LHCN-M2 (cell line): ENCODE data around the gene NECAB3. TPM values are rescaled to one million over a fixed set of nuclear protein-coding genes. Genes with fewer than 3 reads are reported as not detected.
"Not testable (repeated sequence)": the region's sequence is repeated elsewhere in the genome, so short reads cannot be mapped to it uniquely, and the experiment has no call there.

ENCODE experiments used
- DNase-seq: peaks from one replicate; pipeline ENCODE4 v3.0.0-alpha.2; 2012; ENCODE audit warnings: low read depth
- polyA plus RNA-seq: library from polyadenylated mRNA; unstranded; fragments of >200 nt; gene quantifications from one replicate; pipeline ENCODE4 v1.2.1, GENCODE V29; 2012; ENCODE audit warnings: missing spikeins
- total RNA-seq: library from RNA; depleted of rRNA; stranded (reverse); fragments of >200 nt; gene quantifications from 2 replicates; pipeline ENCODE4 v1.2.3, GENCODE V29; 2014; rRNA removed

NECAB3 gene
- 43.4 and 47.5 TPM in 2 replicates for total RNA-seq
- polyA plus RNA-seq = 19.7 TPM

- DNase-seq = peak; percentile 53
Observed at GRCh38 chr20:33674294-33675135, at the start of gene NECAB3. NECAB3 (minus strand) TSS chr20:33674428; CDS start chr20:33674352, 76 bp downstream.

GRCh38 chr20:33721391-33722140 is 47.3 kb upstream of the NECAB3 start:
- no peak for DNase-seq

- DNase-seq = peak; percentile 99
Observed at GRCh38 chr20:33719989-33720709, 45.9 kb upstream of the NECAB3 start, which contains the start of gene PXMP4. PXMP4 (minus strand) TSS chr20:33720310; CDS start chr20:33720207, 103 bp downstream.

- DNase-seq = no peak
Observed at GRCh38 chr20:33719277-33719988, 45.2 kb upstream of the NECAB3 start.

GRCh38 chr20:33716498-33716897 is 42.3 kb upstream of the NECAB3 start:
- DNase-seq = no peak

GRCh38 chr20:33713865-33714367 is 39.7 kb upstream of the NECAB3 start:
- DNase-seq = no peak

- no peak for DNase-seq
Observed at GRCh38 chr20:33711446-33711738, 37.2 kb upstream of the NECAB3 start.

GRCh38 chr20:33710681-33711445 is 36.6 kb upstream of the NECAB3 start:
- DNase-seq = no peak

- no peak for DNase-seq
Observed at GRCh38 chr20:33709905-33710541, 35.8 kb upstream of the NECAB3 start.

GRCh38 chr20:33709398-33709797 is 35.2 kb upstream of the NECAB3 start:
- no peak for DNase-seq

GRCh38 chr20:33707668-33708067 is 33.4 kb upstream of the NECAB3 start:
- DNase-seq = no peak

- peak; percentile 41 for DNase-seq
Observed at GRCh38 chr20:33704197-33704924, 30.1 kb upstream of the NECAB3 start.

GRCh38 chr20:33703498-33704137 is 29.4 kb upstream of the NECAB3 start:
- DNase-seq = no peak

- DNase-seq = no peak
Observed at GRCh38 chr20:33702861-33703260, 28.6 kb upstream of the NECAB3 start.

GRCh38 chr20:33701629-33702450 is 27.6 kb upstream of the NECAB3 start:
- no peak for DNase-seq

GRCh38 chr20:33700696-33701441 is 26.6 kb upstream of the NECAB3 start:
- DNase-seq = not testable (repeated sequence)

GRCh38 chr20:33698966-33699365 is 24.7 kb upstream of the NECAB3 start:
- DNase-seq = not testable (repeated sequence)
